ENCODE data around the gene DFFA. TPM values are rescaled to one million over a fixed set of nuclear protein-coding genes. Genes with fewer than 3 reads are reported as not detected.

The DFFA gene
- total RNA-seq, 1 experiment from 2014 or later, result 45.2 TPM

DNA sequence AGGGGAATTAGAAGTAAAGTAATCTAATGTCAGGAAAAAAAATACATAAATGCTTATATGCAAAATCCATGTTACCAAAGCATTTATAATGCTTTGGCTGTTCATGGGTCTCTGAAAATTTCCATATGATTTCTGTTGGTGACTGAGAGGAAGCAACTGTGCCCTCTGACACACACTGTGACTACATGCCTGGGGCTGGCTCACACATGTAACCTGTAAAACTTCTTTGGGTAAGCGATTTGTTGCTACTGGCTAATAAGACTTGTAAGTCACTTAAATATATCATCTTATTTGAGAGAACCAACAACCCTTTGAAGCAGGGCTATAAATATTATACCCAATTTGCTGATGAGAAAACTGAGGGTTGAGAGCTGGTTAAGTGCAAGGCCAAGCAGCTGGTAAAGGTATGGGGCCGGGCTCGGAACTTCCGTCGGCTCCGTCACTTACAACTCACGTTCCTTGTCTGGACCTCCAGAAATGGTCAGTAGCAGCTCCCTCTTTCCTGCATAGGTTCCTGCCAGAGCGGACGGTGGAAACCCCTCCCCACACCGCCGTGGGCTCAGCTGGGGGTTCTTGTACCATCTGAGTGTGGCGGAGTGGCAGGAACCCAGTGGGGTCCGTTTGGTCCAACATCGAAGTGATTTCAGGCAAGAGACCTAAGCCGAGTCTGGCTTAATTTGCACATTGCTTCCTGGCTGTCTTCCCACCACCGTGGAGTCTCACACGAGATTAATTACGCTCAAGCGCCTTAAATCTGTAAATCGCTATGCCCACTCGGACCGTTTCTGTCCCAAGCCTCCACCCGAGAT is 714 bp downstream of the DFFA start:
- Mint-ChIP-seq H3K27ac (ENCODE audit: unreplicated experiment) (peak overlapping the region; percentile 87), H3K4me3 (ENCODE audit: low read depth, unreplicated experiment) (peak overlapping the region; percentile 96), H3K4me1 (ENCODE audit: low read depth, unreplicated experiment) (no peaks in the 10 kb centered on the region), H3K9me3 (ENCODE audit: low read depth, unreplicated experiment) (no peaks in the 10 kb centered on the region), H3K27me3 (ENCODE audit: unreplicated experiment) (no peaks in the 10 kb centered on the region), H3K36me3 (ENCODE audit: insufficient read depth, unreplicated experiment) (peaks cover 52% of the 10 kb centered on the region)
- CTCF ChIA-PET, result no interaction called here
- TF ChIP-seq, protein P1, sequence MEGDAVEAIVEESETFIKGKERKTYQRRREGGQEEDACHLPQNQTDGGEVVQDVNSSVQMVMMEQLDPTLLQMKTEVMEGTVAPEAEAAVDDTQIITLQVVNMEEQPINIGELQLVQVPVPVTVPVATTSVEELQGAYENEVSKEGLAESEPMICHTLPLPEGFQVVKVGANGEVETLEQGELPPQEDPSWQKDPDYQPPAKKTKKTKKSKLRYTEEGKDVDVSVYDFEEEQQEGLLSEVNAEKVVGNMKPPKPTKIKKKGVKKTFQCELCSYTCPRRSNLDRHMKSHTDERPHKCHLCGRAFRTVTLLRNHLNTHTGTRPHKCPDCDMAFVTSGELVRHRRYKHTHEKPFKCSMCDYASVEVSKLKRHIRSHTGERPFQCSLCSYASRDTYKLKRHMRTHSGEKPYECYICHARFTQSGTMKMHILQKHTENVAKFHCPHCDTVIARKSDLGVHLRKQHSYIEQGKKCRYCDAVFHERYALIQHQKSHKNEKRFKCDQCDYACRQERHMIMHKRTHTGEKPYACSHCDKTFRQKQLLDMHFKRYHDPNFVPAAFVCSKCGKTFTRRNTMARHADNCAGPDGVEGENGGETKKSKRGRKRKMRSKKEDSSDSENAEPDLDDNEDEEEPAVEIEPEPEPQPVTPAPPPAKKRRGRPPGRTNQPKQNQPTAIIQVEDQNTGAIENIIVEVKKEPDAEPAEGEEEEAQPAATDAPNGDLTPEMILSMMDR (IDR thresholded peaks at IDR 0.05; ENCODE audit: unreplicated experiment), result no peak
- BruUV-seq (replicated peaks), result TSS peak; percentile 73
- intact Hi-C loops (cut with micrococcal nuclease; ENCODE audit: unreplicated experiment), result no loop called here
- DNase-seq, result peak; percentile 8

- Mint-ChIP-seq H3K9me3 (ENCODE audit: low read depth, unreplicated experiment) (no peaks in the 10 kb centered on the region), H3K36me3 (ENCODE audit: insufficient read depth, unreplicated experiment) (peaks cover 43% of the 10 kb centered on the region), H3K27ac (ENCODE audit: unreplicated experiment) (no peak overlapping the region), H3K27me3 (ENCODE audit: unreplicated experiment) (no peaks in the 10 kb centered on the region), H3K4me3 (ENCODE audit: low read depth, unreplicated experiment) (no peak overlapping the region), H3K4me1 (ENCODE audit: low read depth, unreplicated experiment) (no peaks in the 10 kb centered on the region)
- intact Hi-C loops (cut with micrococcal nuclease; ENCODE audit: unreplicated experiment), result no loop called here
- TF ChIP-seq, protein P1 (IDR thresholded peaks at IDR 0.05; ENCODE audit: unreplicated experiment), result no peak
- CTCF ChIA-PET, result interaction anchor here (0.6 kb wide), 1 partner anchor 15 kb away, joined by 7 read pairs; no protein-coding TSS in a partner anchor
- BruUV-seq (replicated peaks), result no TSS peak
- DNase-seq, result no peak
These were observed 2.3 kb downstream of the DFFA start for GRCh38 chr1:10470043-10470442.

GRCh38 chr1:10467078-10467477 is 5.3 kb downstream of the DFFA start:
- H3K36me3 Mint-ChIP-seq (ENCODE audit: insufficient read depth, unreplicated experiment), result peaks cover 30% of the 10 kb centered on the region
- no peaks in the 10 kb centered on the region for H3K4me1 Mint-ChIP-seq (ENCODE audit: low read depth, unreplicated experiment)
- no peak overlapping the region for H3K27ac Mint-ChIP-seq (ENCODE audit: unreplicated experiment)
- no TSS peak for BruUV-seq (replicated peaks)
- TF ChIP-seq, protein P1 (IDR thresholded peaks at IDR 0.05; ENCODE audit: unreplicated experiment), result no peak
- intact Hi-C loops (cut with micrococcal nuclease; ENCODE audit: unreplicated experiment), result no loop called here
- no peaks in the 10 kb centered on the region for H3K9me3 Mint-ChIP-seq (ENCODE audit: low read depth, unreplicated experiment)
- CTCF ChIA-PET, result no interaction called here
- DNase-seq, result no peak
- H3K4me3 Mint-ChIP-seq (ENCODE audit: low read depth, unreplicated experiment), result no peak overlapping the region
- H3K27me3 Mint-ChIP-seq (ENCODE audit: unreplicated experiment), result no peaks in the 10 kb centered on the region

- no peak overlapping the region for H3K4me3 Mint-ChIP-seq (ENCODE audit: low read depth, unreplicated experiment)
- H3K36me3 Mint-ChIP-seq (ENCODE audit: insufficient read depth, unreplicated experiment), result peaks cover 18% of the 10 kb centered on the region
These were observed 13.1 kb downstream of the DFFA start for GRCh38 chr1:10459184-10459583.

More at GRCh38 chr1:10459184-10459583, 13.1 kb downstream of the DFFA start:
- no peaks in the 10 kb centered on the region for H3K4me1 Mint-ChIP-seq (ENCODE audit: low read depth, unreplicated experiment)
- no peak overlapping the region for H3K27ac Mint-ChIP-seq (ENCODE audit: unreplicated experiment)
- CTCF ChIA-PET, result interaction anchor here (0.7 kb wide), 1 partner anchor 84 kb away, joined by 7 read pairs; no protein-coding TSS in a partner anchor
- H3K27me3 Mint-ChIP-seq (ENCODE audit: unreplicated experiment), result no peaks in the 10 kb centered on the region
- TF ChIP-seq, protein P1 (IDR thresholded peaks at IDR 0.05; ENCODE audit: unreplicated experiment), result no peak
- DNase-seq, result peak; percentile 40
- no peaks in the 10 kb centered on the region for H3K9me3 Mint-ChIP-seq (ENCODE audit: low read depth, unreplicated experiment)
- BruUV-seq (replicated peaks), result TSS peak; percentile 13
- intact Hi-C loops (cut with micrococcal nuclease; ENCODE audit: unreplicated experiment), result no loop called here
